HepG2 (cell line): ENCODE results near the gene SH3BP2. TPM values are rescaled to one million over a fixed set of nuclear protein-coding genes. Genes with fewer than 3 reads are reported as not detected.

Experiments used
- GTF3A ChIP-seq: sonication (generic); formaldehyde crosslinking; conservative IDR thresholded peaks from 2 replicates; pipeline ENCODE4 v1.4.0; 2020; ENCODE audit warnings: mild to moderate bottlenecking, missing genetic modification reagents
- RFXAP ChIP-seq: sonication (generic); formaldehyde crosslinking; IDR thresholded peaks from 2 replicates; pipeline ENCODE4 v1.4.0; 2020; ENCODE audit warnings: missing genetic modification reagents, borderline replicate concordance
- TEAD3 ChIP-seq: optimal IDR thresholded peaks from 2 replicates; pipeline ENCODE3; 2016; ENCODE audit warnings: borderline replicate concordance
- ZNF605 ChIP-seq: sonication (generic); formaldehyde crosslinking; IDR thresholded peaks from 2 replicates; pipeline ENCODE4 v1.8.0; 2022; ENCODE audit warnings: mild to moderate bottlenecking, missing genetic modification reagents
- polyA plus RNA-seq, 8 experiments: library from polyadenylated mRNA; depleted of rRNA in 3 of 8; stranded (reverse) in 7 of 8; unstranded in 1 of 8; fragments of >200 nt; fragmentation: Illumina TruSeq in 4 of 8; extraction: Trizol in 4 of 8; gene quantifications; 2 replicates each; pipeline versions ENCODE4 v1.2.1 to v1.2.3, GENCODE V29; 2011 to 2016; ENCODE audit warnings: low read depth in 4 of 8, missing spikeins in 1 of 8, mixed read lengths in 1 of 8; ENCODE audit not compliant: insufficient read depth in 1 of 8
- total RNA-seq, 5 experiments: library from RNA; depleted of rRNA; stranded (reverse); fragments of >200 nt; fragmentation: Illumina TruSeq; extraction: Trizol; gene quantifications; 2 replicates each; pipeline ENCODE4 v1.2.3, GENCODE V29; 2016; ENCODE audit warnings: low read depth in 1 of 5
- TF ChIP-seq, protein P1 (sequence below): sonication (generic); formaldehyde crosslinking; IDR thresholded peaks from 2 replicates; pipeline ENCODE4 v1.4.0; 2020; ENCODE audit warnings: missing genetic modification reagents, borderline replicate concordance
- TF ChIP-seq, protein P2 (sequence below): sonication (generic); formaldehyde crosslinking; IDR thresholded peaks from 2 replicates; pipeline ENCODE4 v1.8.0; 2022; ENCODE audit warnings: mild to moderate bottlenecking, missing genetic modification reagents, borderline replicate concordance
- TF ChIP-seq, protein P3 (sequence below): sonication (generic); formaldehyde crosslinking; IDR thresholded peaks from 2 replicates; pipeline ENCODE4 v1.5.1; 2020; ENCODE audit warnings: mild to moderate bottlenecking, missing genetic modification reagents

Gene SH3BP2
- total and polyA plus RNA-seq, 2 of the 13 experiments (the other 11 are each of a cell fraction or from before 2014, with no cell fraction given) = 16.9 to 34.5 TPM

DNA sequence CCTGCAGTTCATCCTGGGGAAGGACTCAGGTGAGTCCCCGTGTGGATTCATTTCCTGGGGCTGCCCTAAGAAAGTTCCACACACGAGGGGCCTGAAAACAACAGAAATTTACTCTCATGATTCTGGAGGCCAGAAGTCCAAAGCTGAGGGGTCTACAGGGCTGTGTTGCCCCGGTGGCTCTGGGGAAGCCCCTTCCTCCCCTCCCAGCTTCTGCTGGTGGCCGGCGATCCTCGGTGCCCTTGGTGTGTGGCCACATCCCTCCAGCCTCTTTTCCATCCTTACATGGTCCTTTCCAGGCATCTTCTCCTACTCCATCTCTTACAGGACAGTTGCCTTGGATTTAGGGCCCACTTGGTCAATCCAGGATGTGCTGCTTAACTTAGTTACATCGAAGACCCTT lies 15.1 kb downstream of the SH3BP2 start (continued):
- TF ChIP-seq, protein P1, sequence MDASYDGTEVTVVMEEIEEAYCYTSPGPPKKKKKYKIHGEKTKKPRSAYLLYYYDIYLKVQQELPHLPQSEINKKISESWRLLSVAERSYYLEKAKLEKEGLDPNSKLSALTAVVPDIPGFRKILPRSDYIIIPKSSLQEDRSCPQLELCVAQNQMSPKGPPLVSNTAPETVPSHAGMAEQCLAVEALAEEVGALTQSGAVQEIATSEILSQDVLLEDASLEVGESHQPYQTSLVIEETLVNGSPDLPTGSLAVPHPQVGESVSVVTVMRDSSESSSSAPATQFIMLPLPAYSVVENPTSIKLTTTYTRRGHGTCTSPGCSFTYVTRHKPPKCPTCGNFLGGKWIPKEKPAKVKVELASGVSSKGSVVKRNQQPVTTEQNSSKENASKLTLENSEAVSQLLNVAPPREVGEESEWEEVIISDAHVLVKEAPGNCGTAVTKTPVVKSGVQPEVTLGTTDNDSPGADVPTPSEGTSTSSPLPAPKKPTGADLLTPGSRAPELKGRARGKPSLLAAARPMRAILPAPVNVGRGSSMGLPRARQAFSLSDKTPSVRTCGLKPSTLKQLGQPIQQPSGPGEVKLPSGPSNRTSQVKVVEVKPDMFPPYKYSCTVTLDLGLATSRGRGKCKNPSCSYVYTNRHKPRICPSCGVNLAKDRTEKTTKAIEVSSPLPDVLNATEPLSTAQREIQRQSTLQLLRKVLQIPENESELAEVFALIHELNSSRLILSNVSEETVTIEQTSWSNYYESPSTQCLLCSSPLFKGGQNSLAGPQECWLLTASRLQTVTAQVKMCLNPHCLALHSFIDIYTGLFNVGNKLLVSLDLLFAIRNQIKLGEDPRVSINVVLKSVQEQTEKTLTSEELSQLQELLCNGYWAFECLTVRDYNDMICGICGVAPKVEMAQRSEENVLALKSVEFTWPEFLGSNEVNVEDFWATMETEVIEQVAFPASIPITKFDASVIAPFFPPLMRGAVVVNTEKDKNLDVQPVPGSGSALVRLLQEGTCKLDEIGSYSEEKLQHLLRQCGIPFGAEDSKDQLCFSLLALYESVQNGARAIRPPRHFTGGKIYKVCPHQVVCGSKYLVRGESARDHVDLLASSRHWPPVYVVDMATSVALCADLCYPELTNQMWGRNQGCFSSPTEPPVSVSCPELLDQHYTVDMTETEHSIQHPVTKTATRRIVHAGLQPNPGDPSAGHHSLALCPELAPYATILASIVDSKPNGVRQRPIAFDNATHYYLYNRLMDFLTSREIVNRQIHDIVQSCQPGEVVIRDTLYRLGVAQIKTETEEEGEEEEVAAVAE = no peak
- TF ChIP-seq GTF3A (CRISPR knock-in tag) = no peak
- TF ChIP-seq ZNF605 (CRISPR knock-in tag) = no peak
- no peak for TF ChIP-seq RFXAP (CRISPR knock-in tag)
- TF ChIP-seq, protein P2, sequence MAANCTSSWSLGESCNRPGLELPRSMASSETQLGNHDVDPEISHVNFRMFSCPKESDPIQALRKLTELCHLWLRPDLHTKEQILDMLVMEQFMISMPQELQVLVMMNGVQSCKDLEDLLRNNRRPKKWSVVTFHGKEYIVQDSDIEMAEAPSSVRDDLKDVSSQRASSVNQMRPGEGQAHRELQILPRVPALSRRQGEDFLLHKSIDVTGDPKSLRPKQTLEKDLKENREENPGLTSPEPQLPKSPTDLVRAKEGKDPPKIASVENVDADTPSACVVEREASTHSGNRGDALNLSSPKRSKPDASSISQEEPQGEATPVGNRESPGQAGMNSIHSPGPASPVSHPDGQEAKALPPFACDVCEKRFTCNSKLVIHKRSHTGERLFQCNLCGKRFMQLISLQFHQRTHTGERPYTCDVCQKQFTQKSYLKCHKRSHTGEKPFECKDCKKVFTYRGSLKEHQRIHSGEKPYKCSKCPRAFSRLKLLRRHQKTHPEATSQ (CRISPR knock-in tag) = no peak
- no peak for TF ChIP-seq TEAD3 (CRISPR knock-in tag)
- TF ChIP-seq, protein P3, sequence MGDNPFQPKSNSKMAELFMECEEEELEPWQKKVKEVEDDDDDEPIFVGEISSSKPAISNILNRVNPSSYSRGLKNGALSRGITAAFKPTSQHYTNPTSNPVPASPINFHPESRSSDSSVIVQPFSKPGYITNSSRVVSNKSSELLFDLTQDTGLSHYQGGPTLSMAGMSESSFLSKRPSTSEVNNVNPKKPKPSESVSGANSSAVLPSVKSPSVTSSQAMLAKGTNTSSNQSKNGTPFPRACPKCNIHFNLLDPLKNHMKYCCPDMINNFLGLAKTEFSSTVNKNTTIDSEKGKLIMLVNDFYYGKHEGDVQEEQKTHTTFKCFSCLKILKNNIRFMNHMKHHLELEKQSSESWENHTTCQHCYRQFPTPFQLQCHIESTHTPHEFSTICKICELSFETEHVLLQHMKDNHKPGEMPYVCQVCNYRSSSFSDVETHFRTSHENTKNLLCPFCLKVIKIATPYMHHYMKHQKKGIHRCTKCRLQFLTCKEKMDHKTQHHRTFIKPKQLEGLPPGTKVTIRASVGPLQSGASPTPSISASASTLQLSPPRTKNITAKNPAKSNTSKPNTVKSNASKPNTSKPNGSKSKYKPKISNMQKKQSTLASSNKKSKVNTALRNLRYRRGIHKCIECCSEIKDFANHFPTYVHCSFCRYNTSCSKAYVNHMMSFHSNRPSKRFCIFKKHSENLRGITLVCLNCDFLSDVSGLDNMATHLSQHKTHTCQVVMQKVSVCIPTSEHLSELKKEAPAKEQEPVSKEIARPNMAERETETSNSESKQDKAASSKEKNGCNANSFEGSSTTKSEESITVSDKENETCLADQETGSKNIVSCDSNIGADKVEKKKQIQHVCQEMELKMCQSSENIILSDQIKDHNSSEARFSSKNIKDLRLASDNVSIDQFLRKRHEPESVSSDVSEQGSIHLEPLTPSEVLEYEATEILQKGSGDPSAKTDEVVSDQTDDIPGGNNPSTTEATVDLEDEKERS (CRISPR knock-in tag) = no peak
